Stomach (tissue), 9 donors: Measurements from ENCODE around the gene NSD2. TPM values are rescaled to one million over a fixed set of nuclear protein-coding genes. Genes with fewer than 3 reads are reported as not detected.
A peak's percentile ranks its signal among the peaks of the same experiment; 100 is the strongest.
"Not testable (repeated sequence)": the region's sequence is repeated elsewhere in the genome, so short reads cannot be mapped to it uniquely, and the experiment has no call there.

ENCODE experiments used
- DNase-seq, 2 donors: peaks; one replicate each; pipeline versions ENCODE4 v3.0.0 to v3.0.0-alpha.2; 2013 to 2019
- H3K27ac ChIP-seq, 5 donors: fragments of 200-600 bp in 4 of 5; sonication (generic) in 4 of 5; one replicate each; pipeline ENCODE4 v1.5.1; 2013 to 2019; ENCODE audit warnings: mild to moderate bottlenecking in 1 of 5, moderate library complexity in 1 of 5
- H3K27me3 ChIP-seq, 3 donors: fragments of 200-600 bp; sonication (generic); one replicate each; pipeline ENCODE4 v1.5.1; 2017 to 2019; ENCODE audit warnings: mixed run types in 1 of 3
- H3K36me3 ChIP-seq, 4 donors: fragments of 200-600 bp; sonication (generic); 1 replicate in 3 of 4; 2 replicates in 1 of 4; pipeline ENCODE4 v1.5.1; 2016 to 2019
- H3K4me1 ChIP-seq, 4 donors: fragments of 200-600 bp; sonication (generic); one replicate each; pipeline ENCODE4 v1.5.1; 2016 to 2019
- H3K4me3 ChIP-seq, 4 donors: fragments of 200-600 bp; sonication (generic) in 3 of 4; one replicate each; pipeline ENCODE4 v1.5.1; 2016 to 2019; ENCODE audit warnings: mild to moderate bottlenecking in 1 of 4
- H3K9me3 ChIP-seq, 4 donors: fragments of 200-600 bp; sonication (generic); one replicate each; pipeline ENCODE4 v1.5.1; 2016 to 2019
- CTCF ChIP-seq, 7 experiments: fragments of 450-650 bp in 4 of 7; fragments of 200-600 bp in 3 of 7; sonication (generic) in 3 of 7; IDR thresholded peaks; one replicate each; pipeline ENCODE4 v1.5.1; 2016 to 2019; ENCODE audit warnings: antibody characterized with exemption in 7 of 7, control low read depth in 2 of 7, mild to moderate bottlenecking in 1 of 7
- EP300 ChIP-seq: sonication (generic); formaldehyde crosslinking; IDR thresholded peaks from one replicate; pipeline ENCODE4 v1.6.1; 2017; ENCODE audit warnings: antibody characterized with exemption
- POLR2A ChIP-seq, 4 donors: fragments of 450-650 bp; IDR thresholded peaks; one replicate each; pipeline ENCODE4 v1.6.1; 2016; ENCODE audit warnings: antibody characterized with exemption in 4 of 4, control low read depth in 2 of 4, mild to moderate bottlenecking in 1 of 4, moderate library complexity in 1 of 4
- POLR2AphosphoS5 ChIP-seq, 3 donors: sonication (generic); formaldehyde crosslinking; IDR thresholded peaks; one replicate each; pipeline ENCODE4 v1.6.1; 2016; ENCODE audit warnings: antibody characterized with exemption in 3 of 3
- WGBS, 5 donors: extraction: QIAGEN DNeasy Blood & Tissue Kit in 3 of 5; methylation state at CpG; one replicate each; pipeline versions ENCODE4 v1.1.5 to v1.1.7; 2013 to 2018; 5-methylcytosine and 5-hydroxymethylcytosine counted together
- intact Hi-C: fragments of 100-400 bp; cut with DNase I; formaldehyde crosslinking; loops from one replicate; pipeline ENCODE4 v1.15.1; 2023; ENCODE audit warnings: low total_unique reads
- polyA plus RNA-seq, 3 donors: library from polyadenylated mRNA; stranded (reverse); fragments of 200-250 nt; gene quantifications; one replicate each; pipeline ENCODE4 v1.2.3, GENCODE V29; 2013
- total RNA-seq, 5 donors: library from RNA; depleted of rRNA; stranded (reverse); fragments of >200 nt; gene quantifications; one replicate each; pipeline versions ENCODE4 v1.1.0 to v1.2.3, GENCODE V29; 2014 to 2016
- donor health status: healthy with polysubstance abuse.
- donor health status: Bipolar disorder and iron deficiency.
- donor health status: healthy.

NSD2 gene
- total and polyA plus RNA-seq, 8 donors: 4.9 to 176 (median 56.9) TPM

DNA sequence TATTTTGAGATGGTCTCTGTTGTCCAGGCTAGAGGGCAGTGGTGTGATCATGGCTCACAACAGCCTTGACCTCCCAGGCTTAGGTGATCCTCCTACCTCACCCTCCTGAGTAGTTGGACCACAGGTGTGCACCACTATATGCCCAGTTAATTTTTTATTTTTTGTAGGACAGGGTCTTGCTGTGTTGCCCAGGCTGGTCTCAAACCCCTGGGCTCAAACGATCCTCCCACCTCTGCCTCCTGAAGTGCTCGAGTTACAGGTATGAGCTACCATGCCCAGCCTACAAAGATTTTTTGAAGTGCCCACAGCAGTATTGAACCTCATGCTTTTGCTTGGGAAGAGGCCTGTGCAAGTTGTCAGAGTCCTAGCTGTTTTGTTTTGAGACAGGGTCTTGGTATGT, 31.1 kb downstream of the NSD2 start:
- no peak for TF ChIP-seq POLR2AphosphoS5 (IDR thresholded peaks at IDR 0.05)
- TF ChIP-seq POLR2A (IDR thresholded peaks at IDR 0.05): no peak
- no peak for TF ChIP-seq EP300
- TF ChIP-seq CTCF (IDR thresholded peaks at IDR 0.05): no peak
- H3K4me1 ChIP-seq: peaks cover 0 to 11% (median 3%) of the 10 kb centered on the region in 4 donors
- H3K27ac ChIP-seq: no peak overlapping the region
- DNase-seq: no peak
- no peak overlapping the region for H3K4me3 ChIP-seq
- H3K36me3 ChIP-seq: peaks cover 20 to 61% (median 49%) of the 10 kb centered on the region in 4 donors
- whole genome bisulfite sequencing, 5 donors: 82 to 97% (median 90%) methylated on average over 2 of the region's 2 CpGs
- H3K27me3 ChIP-seq: no peaks in the 10 kb centered on the region
- H3K9me3 ChIP-seq: no peaks in the 10 kb centered on the region
- intact Hi-C loops: loop anchor here (10.0 kb wide), 1 partner anchor 87 kb away; no protein-coding TSS in a partner anchor

DNA sequence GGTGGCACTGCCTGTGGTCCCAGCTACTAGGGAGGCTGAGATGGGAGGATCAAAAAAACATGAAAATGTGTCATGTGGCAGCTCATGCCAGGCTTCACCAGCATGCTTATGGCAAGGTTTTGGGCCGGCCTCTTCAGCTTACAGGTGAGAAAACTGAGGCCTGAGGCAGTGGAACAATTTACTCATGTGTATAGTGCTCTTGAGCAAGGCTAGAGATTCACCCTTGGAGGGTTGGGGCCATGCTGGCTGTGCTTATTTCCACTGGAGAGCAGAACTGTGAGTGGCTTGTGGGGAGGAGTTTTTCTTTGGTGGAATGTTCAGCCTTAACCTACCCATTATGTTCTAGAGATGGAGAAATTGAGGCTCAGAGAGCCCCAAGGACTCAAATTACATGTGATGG, 31.8 kb downstream of the NSD2 start:
- TF ChIP-seq EP300 (no peak), POLR2AphosphoS5 (IDR thresholded peaks at IDR 0.05) (no peak), CTCF (IDR thresholded peaks at IDR 0.05) (no peak), POLR2A (IDR thresholded peaks at IDR 0.05) (no peak)
- intact Hi-C loops: loop anchor here (10.0 kb wide), 1 partner anchor 88 kb away; no protein-coding TSS in a partner anchor
- Histone ChIP-seq H3K36me3 (peaks cover 20 to 61% (median 51%) of the 10 kb centered on the region in 4 donors), H3K27ac (no peak overlapping the region), H3K4me1 (peaks cover 2 to 17% (median 5%) of the 10 kb centered on the region in 4 donors), H3K4me3 (no peak overlapping the region), H3K27me3 (no peaks in the 10 kb centered on the region), H3K9me3 (no peaks in the 10 kb centered on the region)
- WGBS, 5 donors: 93 to 100% (median 95%) methylated on average over 1 of the region's 1 CpG
- no peak for DNase-seq

DNA sequence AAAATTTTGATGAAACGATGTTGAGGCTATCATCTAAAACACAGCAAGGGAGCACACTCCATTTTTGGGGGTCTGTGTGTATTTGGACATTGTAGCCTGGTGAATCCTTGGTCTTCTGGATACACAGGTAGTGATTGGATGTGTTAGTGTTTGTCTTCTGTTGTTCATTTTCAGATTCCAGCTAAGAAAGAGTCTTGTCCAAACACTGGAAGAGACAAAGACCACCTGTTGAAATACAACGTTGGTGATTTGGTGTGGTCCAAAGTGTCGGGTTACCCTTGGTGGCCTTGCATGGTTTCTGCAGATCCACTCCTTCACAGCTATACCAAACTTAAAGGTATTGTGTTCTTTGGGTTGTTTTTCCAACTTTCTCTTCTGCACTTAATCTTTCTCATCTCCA, 32.8 kb downstream of the NSD2 start:
- Histone ChIP-seq H3K27me3 (no peaks in the 10 kb centered on the region), H3K27ac (no peak overlapping the region), H3K4me1 (peaks cover 5 to 23% (median 7%) of the 10 kb centered on the region in 4 donors), H3K4me3 (no peak overlapping the region), H3K9me3 (no peaks in the 10 kb centered on the region), H3K36me3 (peaks cover 20 to 61% (median 53%) of the 10 kb centered on the region in 4 donors)
- 66 to 78% (median 72%) methylated on average over 3 of the region's 3 CpGs for WGBS, 5 donors
- no peak for TF ChIP-seq POLR2AphosphoS5 (IDR thresholded peaks at IDR 0.05)
- TF ChIP-seq EP300: no peak
- no peak for TF ChIP-seq CTCF (IDR thresholded peaks at IDR 0.05)
- no peak for TF ChIP-seq POLR2A (IDR thresholded peaks at IDR 0.05)
- intact Hi-C loops: loop anchor here (10.0 kb wide), 1 partner anchor 89 kb away; no protein-coding TSS in a partner anchor
- no peak for DNase-seq

DNA sequence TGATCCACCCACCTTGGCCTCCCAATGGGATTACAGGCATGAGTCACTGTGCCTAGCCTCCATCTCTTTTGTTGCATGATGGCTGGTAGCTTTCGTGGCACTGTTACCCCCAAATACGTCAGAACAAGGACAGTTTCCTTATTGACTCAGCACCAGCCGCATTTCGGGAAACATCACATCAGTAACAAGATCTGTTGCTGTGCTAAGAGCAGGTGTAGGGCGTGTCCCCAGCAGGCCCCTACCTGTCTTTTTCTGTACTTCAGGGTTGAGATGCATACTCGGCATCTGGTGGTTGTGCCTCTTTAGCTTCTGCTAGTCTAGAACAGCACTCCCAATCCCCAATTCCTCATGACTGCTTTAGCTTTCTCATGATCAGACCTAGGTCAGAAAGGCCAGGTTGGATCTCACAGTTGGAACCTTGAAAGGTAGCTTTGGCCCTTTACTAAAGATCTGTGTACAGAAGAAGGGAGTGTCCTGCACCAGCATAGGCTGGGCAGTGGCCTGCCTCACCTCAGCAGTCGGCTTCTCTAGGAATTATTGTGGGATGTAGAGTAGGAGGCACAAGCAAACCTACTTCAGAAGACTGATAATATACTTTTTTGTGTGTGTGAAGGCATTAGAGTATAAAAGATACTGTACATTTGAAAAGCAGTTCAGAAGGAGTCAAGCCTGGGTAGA, 36.8 kb downstream of the NSD2 start:
- Histone ChIP-seq H3K9me3 (no peaks in the 10 kb centered on the region), H3K27me3 (no peaks in the 10 kb centered on the region), H3K36me3 (peaks cover 7 to 48% (median 35%) of the 10 kb centered on the region in 4 donors), H3K4me1 (peaks cover 0 to 13% (median 7%) of the 10 kb centered on the region in 4 donors), H3K4me3 (no peak overlapping the region), H3K27ac (no peak overlapping the region)
- TF ChIP-seq EP300: no peak
- no peak for TF ChIP-seq POLR2AphosphoS5 (IDR thresholded peaks at IDR 0.05)
- TF ChIP-seq CTCF (IDR thresholded peaks at IDR 0.05): no peak
- TF ChIP-seq POLR2A (IDR thresholded peaks at IDR 0.05): no peak
- WGBS, 5 donors: 51 to 80% (median 63%) methylated on average over 7 of the region's 7 CpGs
- DNase-seq: peak in 1 of 2 donors; percentile 47
- intact Hi-C loops: loop anchor here (10.0 kb wide), 1 partner anchor 93 kb away; no protein-coding TSS in a partner anchor

GRCh38 chr4:1909696-1910095, 38.5 kb downstream of the NSD2 start:
- not testable (repeated sequence) for H3K27ac ChIP-seq, H3K4me3 ChIP-seq, DNase-seq, H3K9me3 ChIP-seq, H3K27me3 ChIP-seq
- WGBS, 5 donors: 76 to 89% (median 85%) methylated on average over 11 of the region's 11 CpGs
- intact Hi-C loops: loop anchor here (5.0 to 10.0 kb wide), 2 partner anchors 95 to 273 kb away; no protein-coding TSS in a partner anchor
- H3K4me1 ChIP-seq: peaks cover 0 to 13% (median 7%) of the 10 kb centered on the region in 4 donors
- peaks cover 3 to 47% (median 34%) of the 10 kb centered on the region in 4 donors for H3K36me3 ChIP-seq
